ENCODE measurements around the gene ABCA4.

The ABCA4 gene

GRCh38 chr1:94050675-94051074 is 70.3 kb downstream of the ABCA4 start:
- ATAC-seq: no peak

GRCh38 chr1:94050254-94050653 is 70.7 kb downstream of the ABCA4 start:
- no peak for DNase-seq
- no peak for ATAC-seq

More at GRCh38 chr1:94050675-94051074, 70.3 kb downstream of the ABCA4 start:
- no peak for DNase-seq

GRCh38 chr1:94049791-94050190 is 71.2 kb downstream of the ABCA4 start:
- no peak for DNase-seq
- no peak for ATAC-seq

DNA sequence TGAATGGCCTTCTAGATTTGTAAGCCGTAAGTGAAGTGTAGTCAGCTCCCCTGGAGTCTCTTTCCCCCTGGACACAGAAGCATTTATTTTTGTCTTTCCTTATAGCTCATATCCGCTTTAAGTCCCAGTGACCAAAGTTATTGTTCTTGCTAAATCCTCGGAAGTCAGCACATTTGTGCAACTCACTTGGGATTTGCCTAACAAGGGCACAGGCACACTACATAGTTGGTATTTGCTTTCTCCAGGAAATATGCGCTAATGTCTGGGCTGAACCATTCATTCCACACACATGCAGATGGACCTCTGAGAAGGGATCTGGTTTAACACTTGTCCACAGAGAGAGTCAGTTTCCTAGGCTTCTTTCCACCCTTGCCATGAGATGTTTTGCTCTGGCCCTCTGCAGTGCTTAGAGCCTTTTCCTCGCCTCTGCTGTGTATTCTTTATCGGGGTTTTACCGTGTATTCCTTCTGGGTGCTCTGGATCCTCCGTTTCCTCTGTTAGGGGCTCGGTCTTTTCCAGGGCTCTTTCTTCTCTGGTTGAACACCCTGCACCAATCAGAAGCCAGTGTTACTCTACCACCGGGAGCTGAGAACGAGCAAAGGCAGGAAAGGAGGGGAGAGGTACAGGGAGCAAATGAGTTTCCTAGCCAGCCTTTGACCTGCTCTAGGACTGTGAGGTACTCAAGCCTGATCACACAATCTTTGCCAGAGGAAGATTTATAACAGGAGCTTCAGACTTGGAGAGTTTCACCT is 72.4 kb downstream of the ABCA4 start:
- ATAC-seq (no peak), DNase-seq (no peak)

- no peak for DNase-seq
- no peak for ATAC-seq
Measured at GRCh38 chr1:94047949-94048348, 73.0 kb downstream of the ABCA4 start.

- ATAC-seq: peak; percentile 56
- DNase-seq: peak; percentile 55
Measured at GRCh38 chr1:94045465-94046056, 75.4 kb downstream of the ABCA4 start.

DNA sequence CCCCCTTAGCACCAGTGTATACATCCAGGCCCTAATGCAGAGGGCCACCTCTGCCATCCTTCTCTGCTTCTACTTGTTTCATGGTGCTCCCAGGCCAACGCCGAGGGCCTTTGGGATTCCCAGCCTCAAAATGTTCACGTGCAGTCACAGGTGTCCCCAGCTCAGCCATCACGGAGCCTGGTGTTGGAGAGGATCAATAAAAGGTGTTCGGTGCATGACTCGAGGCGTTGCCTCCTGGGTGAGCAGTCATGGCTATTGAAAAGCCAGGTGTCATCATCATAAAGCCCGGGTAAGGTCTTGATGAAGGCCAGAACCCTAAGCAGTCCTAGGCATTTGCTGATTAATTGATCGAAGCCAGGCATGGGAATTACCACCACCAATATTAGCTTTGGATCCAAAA is 76.1 kb downstream of the ABCA4 start:
- DNase-seq: no peak
- ATAC-seq: no peak

DNA sequence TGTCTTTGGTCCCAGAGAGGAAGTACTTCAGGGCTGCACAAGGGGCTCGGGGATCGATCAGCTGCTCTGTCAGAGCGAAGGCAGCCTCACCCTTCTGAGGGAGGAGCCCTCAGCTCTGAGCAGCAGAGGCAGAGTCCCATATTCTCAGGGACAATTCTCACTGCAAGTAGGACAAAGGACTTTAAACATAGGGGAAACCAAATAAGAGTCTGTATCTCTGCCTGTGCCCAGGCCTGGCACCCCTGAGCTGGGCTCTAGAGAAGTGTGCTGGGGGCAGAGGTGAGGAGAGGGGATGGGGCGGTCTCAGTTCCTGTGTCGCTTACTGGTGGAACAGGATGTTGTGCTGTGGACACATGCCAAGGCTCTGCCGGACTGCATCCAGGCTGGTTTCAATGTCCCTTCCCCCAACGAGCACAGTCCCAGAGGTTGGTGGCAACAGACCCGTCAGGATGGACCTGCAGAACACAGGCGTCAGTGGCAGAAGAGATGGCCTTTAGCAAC is 76.6 kb downstream of the ABCA4 start:
- DNase-seq (no peak), ATAC-seq (no peak)

DNA sequence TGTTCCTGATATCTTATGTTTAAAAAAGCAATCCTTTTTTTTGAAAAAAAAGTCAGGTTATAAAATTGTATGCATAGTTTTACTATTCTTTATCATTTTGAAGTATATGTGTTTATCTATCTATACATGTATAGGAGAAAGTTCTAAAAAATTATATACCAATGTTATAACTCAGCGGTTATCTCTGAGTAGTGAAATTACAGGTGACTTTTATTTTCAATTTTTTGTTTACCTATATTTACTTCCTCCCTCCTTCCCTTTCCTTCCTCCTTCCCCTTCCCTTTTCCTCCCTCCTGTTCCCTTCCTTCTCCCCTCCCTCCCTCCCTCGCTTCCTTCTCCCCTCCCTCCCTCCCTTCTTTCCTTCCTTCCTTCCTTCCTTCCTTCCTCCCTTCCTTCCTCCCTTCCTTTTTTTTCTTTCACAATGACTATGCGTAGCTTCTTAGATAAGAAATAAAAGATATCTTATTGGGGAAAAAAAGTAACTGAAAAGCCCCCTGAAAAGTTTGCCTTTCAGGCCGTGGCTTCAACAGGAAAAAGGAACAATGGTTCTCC is 77.1 kb downstream of the ABCA4 start:
- no peak for DNase-seq
- no peak for ATAC-seq

DNA sequence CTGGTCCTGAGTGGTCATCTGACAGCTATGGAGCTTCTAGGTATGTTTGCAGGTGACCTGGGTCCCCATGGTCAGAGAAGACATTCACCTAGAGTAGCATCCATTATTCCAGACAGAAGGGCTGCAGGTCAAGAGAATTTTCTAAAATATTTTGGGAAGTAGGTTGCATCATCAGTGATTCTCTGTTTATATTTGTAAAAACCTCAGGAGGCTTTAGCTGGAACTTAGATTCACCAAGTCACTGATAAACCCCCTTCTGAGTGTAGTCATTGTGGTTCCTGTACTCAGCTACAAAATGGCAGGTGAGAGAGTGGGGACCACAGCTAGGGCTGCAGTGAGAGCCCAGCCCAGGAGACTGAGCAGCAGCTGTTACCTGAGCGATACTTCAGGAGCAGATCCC is 78.6 kb downstream of the ABCA4 start:
- no peak for DNase-seq
- ATAC-seq: no peak

DNA sequence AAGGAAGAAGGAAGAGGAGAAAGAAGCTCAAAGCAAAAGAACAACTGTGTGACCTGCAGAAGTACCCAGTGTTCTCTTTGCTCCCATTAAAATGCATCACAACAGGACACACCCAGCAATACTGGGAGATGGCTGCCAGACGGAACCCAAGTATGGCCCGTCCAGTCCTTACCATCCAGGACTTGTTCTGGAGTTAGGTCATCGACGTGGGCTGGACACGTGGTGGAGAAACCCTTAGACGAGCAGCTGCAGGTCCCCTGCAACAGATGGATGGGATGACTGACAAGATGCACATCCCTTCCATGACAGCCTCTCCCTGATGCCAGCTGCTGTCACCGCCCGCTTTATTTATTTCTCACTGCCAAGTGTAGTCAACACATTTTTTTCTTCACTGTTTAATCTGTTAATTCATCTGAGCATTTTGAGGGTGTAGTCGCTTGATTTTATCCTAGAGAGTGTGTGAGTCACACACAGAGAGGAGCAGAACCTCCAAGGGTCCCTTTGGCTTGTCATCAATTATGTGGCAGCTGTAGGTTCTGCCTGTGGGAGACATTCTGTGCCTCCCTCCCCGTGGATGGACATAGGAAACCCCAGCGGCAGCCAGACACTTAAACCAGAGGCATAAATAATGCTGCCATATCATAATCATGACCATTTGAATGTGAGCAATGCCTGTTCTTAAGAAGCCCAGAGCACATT is 80.9 kb downstream of the ABCA4 start:
- ATAC-seq: no peak

GRCh38 chr1:94039514-94039870 is 81.5 kb downstream of the ABCA4 start:
- ATAC-seq: no peak

More for the DNA sequence above, 80.9 kb downstream of the ABCA4 start:
- no peak for DNase-seq

DNA sequence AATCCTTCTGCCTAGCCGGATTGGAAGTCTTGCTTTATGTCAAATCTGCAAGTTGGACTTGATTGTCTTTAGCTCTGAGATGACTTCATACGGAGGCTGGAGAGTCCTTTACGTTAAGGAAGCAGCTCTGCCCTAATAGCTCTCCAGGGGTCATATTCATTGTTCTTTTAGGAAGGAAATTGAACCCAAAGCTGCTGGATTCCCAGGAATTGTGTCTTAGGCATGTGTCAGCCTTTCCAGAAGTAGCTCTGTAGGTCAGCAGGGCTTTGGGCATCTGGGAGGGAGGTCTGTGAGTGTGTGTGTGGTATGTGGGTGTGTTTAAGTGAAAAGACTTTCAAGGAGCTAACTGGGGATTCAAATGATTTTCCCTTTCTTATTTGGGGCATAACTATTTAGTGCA is 82.4 kb downstream of the ABCA4 start:
- no peak for ATAC-seq
- no peak for DNase-seq

More at GRCh38 chr1:94039514-94039870, 81.5 kb downstream of the ABCA4 start:
- DNase-seq: peak; percentile 72

DNA sequence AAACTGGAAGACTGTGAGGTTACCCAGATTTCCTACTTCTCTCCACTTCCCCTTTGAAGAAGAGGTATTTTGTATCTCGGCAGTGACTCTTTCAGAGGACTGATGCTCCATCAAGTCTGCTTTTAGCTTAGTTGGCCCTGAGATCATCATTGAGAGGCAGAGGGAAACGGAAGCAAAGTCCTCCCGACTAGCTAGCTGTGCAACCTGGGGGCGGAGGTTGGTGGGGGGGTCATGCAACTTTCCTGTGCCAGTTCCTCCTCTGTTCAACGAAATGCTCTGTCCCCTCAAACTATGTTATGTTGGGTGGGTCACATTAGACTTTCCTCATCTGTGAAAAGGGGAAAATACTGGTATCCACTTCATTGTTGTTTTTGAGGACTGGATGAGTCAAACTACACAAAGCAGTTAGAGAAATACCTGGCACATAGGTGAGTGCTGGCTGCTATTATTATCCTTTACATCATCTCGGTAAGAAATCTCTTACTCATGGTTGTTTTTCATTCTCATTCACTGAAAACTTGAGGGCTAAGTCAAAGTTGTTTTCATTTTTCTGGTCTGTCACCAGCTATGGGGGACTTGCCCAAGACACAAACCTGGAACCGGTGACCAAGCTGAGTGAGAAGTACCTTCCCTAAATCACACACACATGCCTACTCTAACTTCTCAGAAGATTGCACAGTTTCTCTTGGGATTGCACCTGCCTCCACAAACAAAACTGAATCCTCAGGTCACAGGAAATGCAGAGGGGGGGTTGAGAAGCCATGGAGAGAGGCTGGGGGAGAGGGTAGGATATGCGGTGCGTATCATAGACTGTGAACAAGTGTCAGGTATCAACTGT is 83.3 kb downstream of the ABCA4 start:
- no peak for DNase-seq

GRCh38 chr1:94036730-94037129 is 84.2 kb downstream of the ABCA4 start:
- DNase-seq (no peak), ATAC-seq (no peak)

More for the DNA sequence above, 83.3 kb downstream of the ABCA4 start:
- ATAC-seq: no peak

- ATAC-seq (no peak), DNase-seq (no peak)
Measured at GRCh38 chr1:94033849-94034248, 87.1 kb downstream of the ABCA4 start.

GRCh38 chr1:94032637-94033036 is 88.3 kb downstream of the ABCA4 start:
- ATAC-seq: no peak

GRCh38 chr1:94031591-94031990 is 89.4 kb downstream of the ABCA4 start:
- no peak for DNase-seq
- no peak for ATAC-seq

More at GRCh38 chr1:94032637-94033036, 88.3 kb downstream of the ABCA4 start:
- no peak for DNase-seq

- DNase-seq: no peak
- ATAC-seq: no peak
Measured at GRCh38 chr1:94031154-94031553, 89.8 kb downstream of the ABCA4 start.

- DNase-seq (no peak), ATAC-seq (no peak)
Measured at GRCh38 chr1:94029130-94029993, 91.6 kb downstream of the ABCA4 start.

Measured in stimulated activated naive CD8-positive, alpha-beta T cell treated with anti-CD3 and anti-CD28 coated beads, Interleukin-15, Interleukin-2, amounts not matched to agents 100 U/mL and 50 U/mL, for 24 hours (primary cell).